GM20000 (cell line): Measurements from ENCODE around the gene NCF2.
"Not testable (repeated sequence)": the region's sequence is repeated elsewhere in the genome, so short reads cannot be mapped to it uniquely, and the experiment has no call there.

Source experiments
- DNase-seq: peaks from one replicate; pipeline ENCODE4 v3.0.0; 2012; ENCODE audit warnings: low spot score
- CTCF ChIP-seq: IDR thresholded peaks from 2 replicates; pipeline ENCODE4 v1.5.1; 2012; ENCODE audit warnings: mild to moderate bottlenecking, control low read depth; ENCODE audit errors: extremely low read depth, missing control alignments

Gene NCF2

GRCh38 chr1:183634429-183635065, 44.3 kb upstream of the NCF2 start:
- no peak for TF ChIP-seq CTCF
- DNase-seq, result peak; percentile 25

- peak; percentile 10 for TF ChIP-seq CTCF
- DNase-seq, result peak; percentile 38
Measured at GRCh38 chr1:183633676-183634343, 43.6 kb upstream of the NCF2 start.

- TF ChIP-seq CTCF, result no peak
- no peak for DNase-seq
Measured at GRCh38 chr1:183632964-183633363, 42.7 kb upstream of the NCF2 start.

GRCh38 chr1:183632114-183632513, 41.9 kb upstream of the NCF2 start:
- no peak for TF ChIP-seq CTCF
- no peak for DNase-seq

- no peak for DNase-seq
- no peak for TF ChIP-seq CTCF
Measured at GRCh38 chr1:183630748-183631147, 40.5 kb upstream of the NCF2 start.

GRCh38 chr1:183628537-183628936, 38.3 kb upstream of the NCF2 start:
- DNase-seq, result no peak

GRCh38 chr1:183626236-183626635, 36.0 kb upstream of the NCF2 start:
- not testable (repeated sequence) for DNase-seq

More at GRCh38 chr1:183628537-183628936, 38.3 kb upstream of the NCF2 start:
- no peak for TF ChIP-seq CTCF
